Activated T-helper 1 cell treated with anti-CD3 and anti-CD28 coated beads, Interleukin-2, amount 50 U/mL, for 16 hours (primary cell): ENCODE data around the gene HGFAC.
"Not testable (repeated sequence)": the region's sequence is repeated elsewhere in the genome, so short reads cannot be mapped to it uniquely, and the experiment has no call there.

Experiments
- DNase-seq, 2 donors: peaks; one replicate each; pipeline ENCODE4 v3.0.0-alpha.2; 2020; ENCODE audit warnings: low read depth in 1 of 2, low spot score in 1 of 2

Gene HGFAC

DNA sequence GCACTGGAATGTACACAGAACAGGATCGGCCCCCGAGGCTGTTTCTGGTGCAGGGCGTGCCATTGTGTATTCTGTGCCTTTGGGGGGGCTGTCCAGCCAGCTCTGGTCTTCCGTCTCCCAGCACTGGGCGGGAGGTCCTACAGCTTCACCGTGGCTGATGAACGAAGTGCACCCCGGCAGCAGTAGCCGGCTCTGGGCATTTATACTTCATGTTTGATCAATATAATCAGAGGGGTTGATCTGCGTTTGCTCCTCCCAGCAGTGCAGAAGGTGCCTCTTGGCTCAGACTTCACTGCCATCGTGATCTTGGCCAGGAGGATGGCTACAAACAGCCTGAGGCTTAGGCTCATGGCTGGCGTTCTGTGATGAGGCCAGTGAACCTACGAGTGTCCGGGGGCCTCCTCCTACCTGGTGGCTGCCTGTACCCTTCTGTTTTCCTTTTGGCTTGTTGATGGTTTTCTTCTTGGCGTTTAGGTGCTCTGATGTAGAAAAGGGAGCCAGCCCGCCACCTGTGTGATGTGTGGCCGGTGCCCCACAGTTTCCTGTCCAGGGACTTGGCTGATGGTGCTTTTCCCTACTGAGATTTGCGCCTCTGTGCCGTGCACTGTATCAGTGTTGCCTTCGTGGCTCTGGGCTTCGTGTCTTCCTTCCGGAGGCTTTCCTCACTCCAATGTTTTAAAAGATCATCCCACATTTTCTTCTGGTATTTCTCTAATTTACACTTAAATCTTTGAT lies 31.2 kb upstream of the HGFAC start:
- DNase-seq = no peak

DNA sequence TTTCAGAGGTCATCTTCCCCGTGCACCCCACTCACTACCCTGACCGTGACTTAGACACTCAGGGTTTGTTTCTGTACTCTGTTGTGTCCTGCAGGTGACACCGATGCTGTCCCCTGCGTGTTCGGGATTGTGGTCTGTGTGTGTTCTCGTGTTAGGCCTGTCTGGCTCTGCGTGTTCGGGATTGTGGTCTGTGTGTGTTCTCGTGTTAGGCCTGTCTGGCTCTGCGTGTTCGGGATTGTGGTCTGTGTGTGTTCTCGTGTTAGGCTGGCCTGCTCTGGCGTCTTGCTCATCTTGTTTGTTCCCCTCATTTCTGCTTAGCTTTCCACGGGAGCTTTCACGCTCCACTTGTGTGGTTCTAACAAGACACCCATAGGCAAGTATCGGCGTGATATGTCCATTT lies 30.6 kb upstream of the HGFAC start:
- DNase-seq = not testable (repeated sequence)

DNA sequence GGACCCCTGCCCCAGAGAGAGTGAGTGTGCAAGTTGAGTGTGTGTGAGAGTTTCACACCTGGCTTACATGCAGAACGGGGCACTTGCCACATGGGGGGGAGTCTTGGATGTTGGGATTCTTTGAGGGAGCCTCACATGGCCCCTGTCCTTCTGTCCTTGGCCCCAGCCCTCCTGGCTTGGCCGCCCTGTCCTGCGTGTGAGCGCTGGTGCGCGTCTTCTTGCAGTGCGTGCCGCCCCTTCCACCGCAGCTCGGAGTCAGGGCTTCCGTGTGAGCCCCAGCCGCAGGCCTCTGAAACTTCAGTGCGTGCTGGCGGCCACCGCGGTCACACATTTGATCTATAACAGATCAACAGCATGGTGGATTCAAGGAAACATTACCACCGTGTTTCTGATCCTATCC lies 30.1 kb upstream of the HGFAC start:
- no peak for DNase-seq

DNA sequence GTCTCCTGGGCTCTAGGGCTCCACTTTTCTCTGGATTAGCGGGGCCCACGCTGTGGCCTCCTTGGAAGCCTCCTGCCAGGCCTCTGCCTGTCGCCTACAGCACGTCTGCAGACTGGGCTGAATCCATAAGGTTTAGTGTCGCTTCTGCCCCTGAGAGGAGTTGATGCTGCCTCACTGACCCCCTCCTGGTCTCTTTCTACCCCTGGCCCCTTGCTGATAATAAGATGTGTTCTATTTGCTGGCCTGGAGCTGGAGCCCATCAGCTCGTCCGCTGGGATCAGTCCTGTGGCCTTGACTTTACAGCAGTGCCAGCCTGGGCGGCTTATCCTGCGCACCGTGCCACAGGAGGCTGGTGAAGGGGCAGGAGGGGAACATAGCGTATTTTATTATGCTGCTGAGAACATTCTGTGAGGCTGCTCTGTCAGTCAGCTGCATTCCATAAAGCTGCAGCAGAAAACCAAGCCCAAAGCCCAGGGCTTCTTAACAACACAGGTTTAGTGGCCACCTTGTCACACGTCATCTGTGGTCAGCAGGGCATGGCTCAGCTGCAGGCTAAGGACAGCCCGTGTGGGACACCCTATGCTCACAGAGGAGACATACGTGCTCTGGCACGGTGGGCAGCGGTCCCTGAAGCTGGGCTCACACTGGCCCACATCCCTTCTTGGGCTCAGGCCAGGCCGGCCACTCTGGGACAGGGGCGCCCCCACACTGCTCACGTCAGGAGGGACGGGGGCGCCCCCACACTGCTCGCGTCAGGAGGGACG lies 29.3 kb upstream of the HGFAC start:
- no peak for DNase-seq

DNA sequence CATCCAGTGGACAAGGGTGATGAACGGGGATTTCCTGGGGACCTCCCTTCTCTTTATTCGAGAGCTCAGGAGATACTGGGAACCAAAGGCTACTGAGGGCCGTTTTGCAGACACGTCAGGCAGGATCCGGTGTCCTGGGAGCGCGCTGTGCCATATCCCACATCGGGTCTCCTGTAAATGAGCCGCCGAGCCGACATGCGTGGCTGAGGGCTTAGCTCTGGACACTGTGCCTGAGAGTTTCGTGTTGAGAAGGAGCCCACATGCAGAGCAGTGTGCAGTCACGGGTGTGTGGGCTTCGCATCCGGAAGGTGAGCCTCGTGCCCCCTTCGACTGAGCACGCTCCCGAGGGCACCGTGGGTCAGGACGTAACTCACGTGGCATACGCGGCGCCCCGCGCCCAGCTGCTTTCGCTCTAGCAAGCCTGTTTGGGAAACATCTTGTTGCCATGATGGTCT lies 28.5 kb upstream of the HGFAC start:
- no peak for DNase-seq

DNA sequence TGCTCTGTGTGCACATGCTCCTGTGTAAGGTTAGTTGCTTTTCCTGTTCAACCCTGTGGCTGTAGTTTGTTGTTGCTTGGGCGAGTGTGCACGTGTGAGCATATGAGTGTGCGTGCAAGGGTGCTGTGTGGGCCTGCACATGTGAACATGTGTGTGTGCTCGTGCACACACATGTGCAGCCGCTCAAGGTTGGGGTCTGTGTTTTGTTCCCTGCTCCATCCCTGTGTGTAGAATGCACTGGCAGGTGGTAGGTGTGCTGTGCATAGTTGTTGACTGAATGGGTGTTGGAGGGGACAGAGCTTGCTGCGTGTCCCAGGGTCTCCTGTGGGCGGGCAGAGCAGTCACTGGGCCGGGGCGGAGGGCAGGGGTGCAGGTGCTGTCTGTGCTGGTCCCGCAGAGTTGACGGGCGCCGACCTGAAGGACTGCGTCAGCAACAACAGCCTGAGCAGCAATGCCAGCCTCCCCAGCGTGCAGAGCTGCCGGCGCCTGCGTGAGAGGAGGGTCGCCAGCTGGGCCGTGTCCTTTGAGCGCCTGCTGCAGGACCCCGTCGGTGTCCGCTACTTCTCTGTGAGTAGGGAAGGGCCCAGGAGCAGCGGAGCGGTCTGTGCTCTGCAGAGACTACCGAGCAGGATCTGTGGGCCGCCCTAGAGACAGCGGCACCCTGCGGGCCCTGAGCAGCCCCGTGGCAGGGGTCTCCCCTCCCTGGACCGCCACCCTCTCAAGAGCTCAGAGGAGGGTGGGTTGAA lies 27.9 kb upstream of the HGFAC start:
- DNase-seq = no peak

DNA sequence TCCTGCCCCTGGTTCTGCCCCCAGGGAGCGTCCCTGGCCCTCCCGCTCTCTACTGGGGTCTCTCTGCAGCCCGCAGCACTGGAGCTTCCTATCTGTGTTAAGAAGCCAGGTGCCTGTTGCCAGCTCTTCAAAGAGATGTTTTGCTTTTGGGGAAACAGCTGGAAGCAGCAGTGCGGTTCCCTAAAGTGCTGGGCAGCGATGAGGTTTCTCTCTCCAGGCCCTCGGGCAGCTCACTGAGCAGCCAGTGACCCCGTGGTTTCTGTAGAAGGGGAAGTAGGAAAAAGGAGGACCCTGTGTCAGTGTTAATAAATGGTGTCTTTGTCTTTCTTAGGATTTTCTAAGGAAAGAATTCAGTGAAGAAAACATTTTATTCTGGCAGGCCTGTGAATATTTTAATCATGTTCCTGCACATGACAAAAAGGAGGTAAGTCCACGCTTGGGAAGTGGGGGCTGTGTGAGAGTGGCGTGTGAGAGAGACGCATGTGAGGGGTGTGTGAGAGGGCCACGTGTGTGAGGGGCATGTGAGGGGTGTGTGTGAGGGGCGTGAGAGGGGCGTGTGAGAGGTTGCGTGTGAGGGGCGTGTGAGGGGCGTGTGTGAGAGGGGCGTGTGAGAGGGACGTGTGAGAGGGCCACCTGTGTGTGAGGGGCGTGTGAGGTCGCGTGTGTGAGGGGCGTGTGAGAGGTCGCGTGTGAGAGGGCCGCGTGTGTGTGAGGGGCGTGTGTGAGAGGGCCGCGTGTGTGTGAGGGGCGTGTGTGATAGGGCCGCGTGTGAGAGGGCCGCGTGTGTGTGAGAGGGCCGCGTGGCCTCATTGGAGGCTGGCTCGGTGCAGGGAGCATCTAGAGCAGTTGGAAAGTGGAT lies 27.1 kb upstream of the HGFAC start:
- DNase-seq = no peak

DNA sequence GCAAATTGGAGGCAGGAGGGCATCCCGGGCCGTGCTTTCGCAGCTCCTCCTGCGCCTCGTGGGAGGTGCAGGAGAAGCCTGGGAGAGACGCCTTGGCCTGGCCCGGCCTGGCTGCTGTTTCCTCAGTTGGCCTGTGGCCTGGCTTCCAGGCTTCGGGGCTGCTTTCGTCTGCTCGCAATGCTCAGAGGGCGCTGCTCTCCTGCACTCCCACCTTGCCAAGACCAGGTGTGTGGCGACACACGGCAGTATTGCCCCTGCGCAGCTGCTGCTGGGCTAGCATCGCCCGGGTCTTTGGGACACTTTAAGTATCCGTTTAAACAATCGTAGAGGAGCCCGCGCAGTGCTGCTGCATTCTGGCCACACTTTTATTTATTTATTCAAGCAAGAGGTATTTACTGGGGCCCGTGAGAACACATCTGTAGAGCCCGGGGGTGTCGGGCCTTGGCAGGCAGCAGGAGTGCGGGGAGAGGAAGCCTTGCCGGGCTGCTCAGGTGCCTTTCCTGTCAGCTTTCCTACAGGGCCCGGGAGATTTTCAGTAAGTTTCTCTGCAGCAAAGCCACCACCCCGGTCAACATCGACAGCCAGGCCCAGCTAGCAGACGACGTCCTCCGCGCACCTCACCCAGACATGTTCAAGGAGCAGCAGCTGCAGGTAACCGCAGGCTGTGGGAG lies 26.2 kb upstream of the HGFAC start:
- DNase-seq = no peak

DNA sequence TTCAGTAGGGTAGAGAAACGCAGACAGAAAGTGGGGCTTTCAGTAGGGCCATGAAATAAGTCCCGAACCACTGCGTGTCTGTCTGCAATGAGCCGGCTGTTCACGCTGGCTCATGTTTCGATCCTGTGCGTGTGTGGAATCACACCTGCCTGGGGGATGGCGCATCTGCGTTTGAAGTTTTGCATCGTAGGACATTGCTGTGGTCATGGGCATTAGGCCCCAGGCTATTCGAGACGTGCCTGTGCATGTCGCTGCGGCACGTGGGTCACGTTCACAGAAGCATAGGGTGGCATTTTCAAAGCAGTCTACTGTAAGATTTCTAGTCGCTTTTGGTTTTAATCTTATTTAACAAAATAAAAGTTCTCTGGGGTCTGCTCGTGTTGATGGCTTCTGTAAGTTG lies 25.5 kb upstream of the HGFAC start:
- no peak for DNase-seq

DNA sequence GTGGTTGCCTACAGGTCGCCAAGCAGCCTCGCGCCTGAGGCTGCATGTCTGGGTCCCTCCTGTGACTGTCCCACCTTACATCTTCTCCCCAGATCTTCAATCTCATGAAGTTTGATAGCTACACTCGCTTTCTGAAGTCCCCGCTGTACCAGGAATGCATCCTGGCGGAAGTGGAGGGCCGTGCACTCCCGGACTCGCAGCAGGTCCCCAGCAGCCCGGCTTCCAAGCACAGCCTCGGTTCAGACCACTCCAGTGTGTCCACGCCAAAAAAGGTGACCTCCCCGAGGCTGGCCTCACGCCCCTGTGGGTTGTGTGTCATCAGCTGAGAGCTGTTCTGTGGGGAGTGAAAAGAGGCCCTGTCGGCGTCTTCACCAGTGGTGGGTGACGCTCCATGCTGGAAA lies 24.9 kb upstream of the HGFAC start:
- no peak for DNase-seq

DNA sequence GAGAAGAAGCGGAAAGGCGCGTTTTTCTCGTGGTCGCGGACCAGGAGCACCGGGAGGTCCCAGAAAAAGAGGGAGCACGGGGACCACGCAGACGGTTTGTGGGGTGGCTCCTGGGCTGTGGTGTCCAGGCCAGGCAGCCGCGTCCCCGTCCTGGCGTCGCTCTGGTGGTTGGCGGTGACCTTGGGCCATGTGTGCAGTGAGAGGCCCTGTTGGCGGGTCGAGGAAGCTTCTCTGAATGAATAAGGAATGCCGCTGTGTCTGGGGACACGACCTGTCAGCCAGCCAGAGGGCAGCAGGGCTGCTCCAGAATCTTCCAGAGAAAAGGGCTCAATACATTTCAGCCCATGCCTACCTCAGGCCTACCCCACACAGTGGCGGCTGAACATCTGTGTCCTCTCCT lies 24.3 kb upstream of the HGFAC start:
- DNase-seq = no peak

DNA sequence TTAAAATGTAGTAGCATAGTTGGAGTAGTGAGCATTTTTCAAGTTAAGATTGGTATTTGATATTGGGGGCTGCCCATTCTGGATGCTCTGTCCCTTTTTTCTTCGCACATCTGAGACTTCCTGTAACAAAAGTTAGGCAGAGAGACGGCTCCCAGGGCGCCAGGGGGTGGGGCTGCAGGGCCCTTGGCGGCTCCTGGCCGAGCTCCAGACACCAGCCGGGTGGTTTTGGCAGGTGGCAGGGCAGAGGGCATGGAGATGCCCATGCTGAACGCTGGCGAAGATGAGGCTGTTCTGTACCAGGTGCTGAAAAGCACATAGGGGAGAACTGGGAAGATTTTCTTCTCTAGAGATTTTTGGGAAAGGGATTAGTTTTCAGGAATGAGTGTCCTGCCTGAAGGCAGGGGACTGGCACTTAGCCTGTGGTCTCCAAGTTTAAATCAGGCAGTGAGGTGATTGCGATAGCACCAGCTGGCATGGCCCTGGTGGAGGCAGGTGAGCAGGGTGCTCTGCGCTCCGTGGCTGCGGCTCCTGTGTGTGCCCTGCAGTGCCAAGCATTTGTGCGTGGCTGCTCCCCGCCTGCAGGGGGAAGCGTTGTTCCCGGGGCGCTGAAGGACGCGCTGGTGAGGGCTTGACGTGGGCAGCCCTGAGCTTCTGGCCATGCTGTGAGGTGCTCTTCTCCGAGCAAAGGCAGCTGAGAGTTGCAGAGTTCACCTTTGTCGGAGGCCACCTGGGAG lies 23.6 kb upstream of the HGFAC start:
- DNase-seq = no peak

DNA sequence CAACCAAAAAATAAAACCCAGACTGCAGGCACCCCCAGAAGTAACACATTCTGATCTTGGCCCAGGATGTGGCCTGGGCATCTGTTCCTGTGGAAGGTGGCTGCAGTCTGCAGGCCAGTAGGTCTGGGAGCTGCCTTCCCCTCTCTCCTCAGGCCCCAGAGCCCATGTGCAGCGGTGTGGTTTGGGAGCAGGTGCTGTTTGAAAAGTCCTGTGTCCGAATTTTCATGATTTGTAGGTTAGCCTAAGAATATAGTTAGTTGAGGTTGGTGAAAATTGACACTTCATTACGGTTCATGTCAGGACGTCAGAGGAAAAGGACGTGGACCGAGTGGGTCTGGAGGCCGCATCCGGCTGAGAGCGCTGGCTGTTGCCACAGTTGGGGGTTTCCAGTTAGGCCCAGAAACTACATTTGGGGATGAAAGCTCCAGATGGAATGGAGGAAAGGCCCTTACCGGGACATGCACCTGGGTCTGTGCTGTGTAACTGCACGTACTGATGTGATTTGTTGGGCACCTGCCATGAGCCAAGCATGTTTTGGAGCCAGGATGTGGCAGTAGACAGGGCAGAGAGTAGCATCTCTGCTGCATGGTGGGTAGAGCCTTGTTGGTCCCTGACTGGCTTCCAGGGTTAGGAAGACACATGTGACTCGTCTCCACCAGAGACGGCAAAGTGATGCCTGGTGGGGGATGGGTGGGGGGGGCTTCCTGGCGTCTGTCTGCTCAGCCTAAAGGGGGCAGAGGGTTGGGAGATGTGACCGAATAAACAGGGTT lies 21.7 kb upstream of the HGFAC start:
- DNase-seq = no peak

DNA sequence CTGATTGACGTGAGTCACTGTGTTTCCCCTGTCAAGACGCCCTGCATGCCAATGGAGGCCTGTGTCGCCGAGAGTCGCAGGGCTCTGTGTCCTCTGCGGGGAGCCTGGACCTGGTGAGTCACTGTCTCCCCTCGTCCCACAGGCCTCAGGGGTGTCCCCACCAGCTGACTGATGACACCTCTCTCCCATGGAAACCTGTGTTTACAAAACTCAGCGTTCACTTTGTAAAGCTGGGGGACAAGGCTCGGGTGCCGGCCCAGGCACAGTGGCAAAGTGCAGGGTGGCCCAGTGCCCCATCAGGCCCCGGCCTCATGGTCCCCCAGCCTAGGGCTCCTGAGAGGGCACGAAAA lies 21.2 kb upstream of the HGFAC start:
- DNase-seq = no peak

DNA sequence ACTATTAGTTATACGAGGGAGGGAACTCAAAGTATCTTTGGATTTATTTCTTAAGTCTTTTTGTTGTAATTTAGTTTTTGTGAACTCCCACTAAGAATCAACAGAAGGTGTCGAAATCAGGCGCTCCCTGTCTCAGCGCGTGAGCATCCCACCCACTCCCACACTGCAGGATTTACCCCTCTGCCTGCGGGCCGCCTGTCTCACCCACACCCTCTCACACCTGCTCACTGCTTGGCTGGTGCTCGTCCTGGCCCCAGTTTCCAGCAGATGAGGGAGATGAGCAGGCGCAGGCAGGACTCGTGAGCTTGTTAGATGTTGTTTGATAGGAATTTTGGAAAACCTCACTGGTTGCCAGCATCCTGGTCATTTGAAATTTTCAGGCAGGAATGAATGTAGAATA lies 20.8 kb upstream of the HGFAC start:
- DNase-seq = no peak

DNA sequence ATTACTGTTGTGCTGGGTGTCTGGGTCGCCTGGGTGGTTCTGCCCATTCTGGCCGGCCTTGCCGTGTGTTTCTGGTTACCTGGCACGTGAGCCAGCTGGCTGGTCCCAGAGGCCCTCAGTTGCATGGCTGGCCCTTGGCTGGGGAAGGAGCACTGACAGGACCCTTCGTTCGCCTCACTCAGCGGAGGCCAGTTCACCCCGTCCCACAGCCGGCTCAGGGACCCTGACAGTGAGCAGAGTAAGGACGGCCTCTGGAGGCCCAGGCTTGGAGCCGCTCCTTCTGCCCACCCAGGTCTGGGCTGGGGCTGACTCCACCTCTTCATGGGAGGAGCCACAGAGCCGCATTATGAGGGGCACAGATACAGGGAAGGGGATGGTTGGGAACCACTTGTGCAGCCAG lies 20.3 kb upstream of the HGFAC start:
- no peak for DNase-seq

DNA sequence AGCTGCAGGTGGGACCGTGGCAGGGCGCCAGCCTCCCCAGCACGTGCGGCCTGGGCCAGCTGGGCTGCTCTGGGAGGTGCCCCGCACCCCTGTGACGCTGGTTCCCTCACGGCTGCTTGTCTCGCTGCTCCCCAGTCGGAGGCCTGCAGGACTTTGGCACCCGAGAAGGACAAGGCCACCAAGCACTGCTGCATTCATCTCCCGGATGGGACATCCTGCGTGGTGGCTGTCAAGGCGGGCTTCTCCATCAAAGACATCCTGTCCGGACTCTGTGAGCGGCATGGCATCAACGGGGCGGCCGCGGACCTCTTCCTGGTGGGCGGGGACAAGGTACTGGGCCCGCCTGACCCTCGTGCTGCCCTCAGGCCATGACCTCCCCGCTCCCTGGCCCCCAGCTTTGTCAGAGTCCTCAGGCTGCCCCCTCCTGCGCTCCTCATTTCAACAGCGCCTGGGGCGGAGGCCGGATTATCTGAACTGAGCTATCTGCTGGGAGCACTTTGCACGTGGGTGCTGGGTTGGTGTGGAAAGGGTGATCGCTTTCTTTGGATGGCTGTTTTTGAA lies 19.4 kb upstream of the HGFAC start:
- DNase-seq = no peak

DNA sequence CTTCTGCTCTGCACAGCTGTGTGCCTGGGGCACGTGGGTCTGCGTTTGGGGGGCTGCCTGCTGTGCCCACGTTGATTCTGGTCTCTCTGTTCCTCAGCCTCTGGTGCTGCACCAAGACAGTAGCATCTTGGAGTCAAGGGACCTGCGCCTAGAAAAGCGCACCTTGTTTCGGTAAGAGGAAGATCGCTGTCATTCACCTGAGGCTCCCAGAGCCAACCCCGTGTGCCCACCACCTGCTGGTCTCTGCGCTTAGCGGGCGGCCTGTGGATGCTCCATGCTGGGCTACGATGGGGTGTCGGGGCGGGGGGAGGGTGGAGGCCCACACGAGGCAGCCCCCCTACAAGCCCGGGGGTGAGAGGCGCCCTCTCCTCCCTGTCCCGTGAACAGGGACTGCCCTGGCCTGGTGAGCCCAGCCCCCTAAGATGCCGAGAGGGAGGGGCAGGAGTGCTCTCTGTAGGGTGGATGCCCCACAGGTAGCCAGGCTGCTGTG lies 18.9 kb upstream of the HGFAC start:
- no peak for DNase-seq

DNA sequence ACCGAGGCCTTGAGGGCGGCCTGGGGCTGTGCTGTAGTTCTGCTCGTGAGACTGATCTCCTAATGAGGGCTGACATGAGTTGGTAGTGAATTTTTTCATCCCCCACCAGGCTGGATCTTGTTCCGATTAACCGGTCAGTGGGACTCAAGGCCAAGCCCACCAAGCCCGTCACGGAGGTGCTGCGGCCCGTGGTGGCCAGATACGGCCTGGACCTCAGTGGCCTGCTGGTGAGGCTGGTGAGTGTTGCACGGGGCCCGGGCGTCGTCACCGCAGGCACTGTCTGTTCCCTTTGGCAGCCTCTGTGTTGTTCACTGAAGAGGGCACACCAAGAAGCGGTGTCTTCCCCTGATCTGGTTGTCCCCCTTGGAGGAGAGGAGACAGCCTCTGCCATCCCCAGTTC lies 18.4 kb upstream of the HGFAC start:
- no peak for DNase-seq
